ENCODE data around the gene GCN1. TPM values are rescaled to one million over a fixed set of nuclear protein-coding genes. Genes with fewer than 3 reads are reported as not detected.

The GCN1 gene
- total and polyA plus RNA-seq, 10 of the 15 experiments (the other 5 are each of a cell fraction or from before 2014, with no cell fraction given): 10.8 to 150 (median 58.3) TPM

DNA sequence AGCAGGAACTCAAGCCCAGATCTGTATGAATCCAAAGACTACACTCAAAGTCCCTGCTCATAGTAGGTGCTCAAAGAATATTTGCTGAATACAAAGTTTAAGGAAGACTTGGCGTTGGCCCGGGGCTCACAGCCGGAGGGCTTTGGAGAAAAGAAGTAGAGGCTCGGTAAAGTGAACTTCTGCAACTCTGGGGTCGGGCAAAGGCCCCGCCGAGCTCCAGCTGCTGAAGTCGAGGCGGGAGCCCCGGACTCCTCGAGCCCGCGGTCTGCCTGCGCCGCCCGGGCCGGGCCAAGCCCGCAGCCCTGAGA, 335 bp downstream of the GCN1 start:
- peaks cover 33% of the 10 kb centered on the region for H3K4me1 ChIP-seq (ENCODE audit: control insufficient read depth, insufficient read depth, low read length)
- H3K36me3 ChIP-seq (ENCODE audit: control insufficient read depth in 2 of 2, insufficient read depth in 2 of 2, low read length in 1 of 2): peaks cover 11 to 27% of the 10 kb centered on the region in 2 experiments
- no peak for FAIRE-seq

More for the DNA sequence above, 335 bp downstream of the GCN1 start:
- H4K20me1 ChIP-seq (ENCODE audit: control insufficient read depth, insufficient read depth): peaks cover 3% of the 10 kb centered on the region; the same call in 1 of the 2 replicates
- in situ Hi-C loops (cut with MboI): no loop called here
- 1% methylated on average over 18 of the region's 18 CpGs for WGBS (ENCODE audit: insufficient coverage, insufficient replicate concordance, low lambda C conversion rate, missing lambda C conversion rate)
- H3K9ac ChIP-seq (ENCODE audit: control insufficient read depth, insufficient read depth, low read length): peak overlapping the region; percentile 70
- ChIA-PET CTCF (no interaction called here), SMC1A (ENCODE audit: uncharacterized antibody, unreplicated experiment) (interaction anchor here (1.1 kb wide), 1 partner anchor 107 kb away, joined by 3 read pairs; no protein-coding TSS in a partner anchor), POLR2A (interaction anchor here (0.6 to 1.2 kb wide), 2 partner anchors 97 to 109 kb away, joined by 3 read pairs; partner anchors contain the start of gene RNU4-2), RAD21 (ENCODE audit: unreplicated experiment) (interaction anchor here (1.1 kb wide), 1 partner anchor 27 kb away, joined by 3 read pairs; no protein-coding TSS in a partner anchor)
- peak overlapping the region; percentile 62 for H3K4me3 ChIP-seq
- no peak for TF ChIP-seq ZNF384 (IDR thresholded peaks at IDR 0.05; ENCODE audit: borderline replicate concordance, low read depth, low read length)
- no peak for TF ChIP-seq CHD4 (IDR thresholded peaks at IDR 0.05)
- no peak for TF ChIP-seq ZSCAN29 (IDR thresholded peaks at IDR 0.05)
- no peak for TF ChIP-seq CHD1 (IDR thresholded peaks at IDR 0.05; ENCODE audit: low read depth, low read length)
- no peak for TF ChIP-seq ZNF622 (IDR thresholded peaks at IDR 0.05)
- TF ChIP-seq MEF2A (IDR thresholded peaks at IDR 0.05; ENCODE audit: insufficient read depth, low read depth, low read length): no peak
- no peak for TF ChIP-seq KDM1A (IDR thresholded peaks at IDR 0.05; ENCODE audit: borderline replicate concordance)
- TF ChIP-seq NR2C2 (IDR thresholded peaks at IDR 0.05; ENCODE audit: borderline replicate concordance, control insufficient read depth, insufficient read length, low read depth): no peak
- no peak for TF ChIP-seq NR2F1 (conservative IDR thresholded peaks at IDR 0.05)
- TF ChIP-seq NFIC (IDR thresholded peaks at IDR 0.05; ENCODE audit: low read depth, low read length): no peak
- TF ChIP-seq, protein P1, sequence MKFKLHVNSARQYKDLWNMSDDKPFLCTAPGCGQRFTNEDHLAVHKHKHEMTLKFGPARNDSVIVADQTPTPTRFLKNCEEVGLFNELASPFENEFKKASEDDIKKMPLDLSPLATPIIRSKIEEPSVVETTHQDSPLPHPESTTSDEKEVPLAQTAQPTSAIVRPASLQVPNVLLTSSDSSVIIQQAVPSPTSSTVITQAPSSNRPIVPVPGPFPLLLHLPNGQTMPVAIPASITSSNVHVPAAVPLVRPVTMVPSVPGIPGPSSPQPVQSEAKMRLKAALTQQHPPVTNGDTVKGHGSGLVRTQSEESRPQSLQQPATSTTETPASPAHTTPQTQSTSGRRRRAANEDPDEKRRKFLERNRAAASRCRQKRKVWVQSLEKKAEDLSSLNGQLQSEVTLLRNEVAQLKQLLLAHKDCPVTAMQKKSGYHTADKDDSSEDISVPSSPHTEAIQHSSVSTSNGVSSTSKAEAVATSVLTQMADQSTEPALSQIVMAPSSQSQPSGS (IDR thresholded peaks at IDR 0.05; ENCODE audit: low read length): no peak
- no peak for TF ChIP-seq NFXL1 (IDR thresholded peaks at IDR 0.05; ENCODE audit: borderline replicate concordance)
- TF ChIP-seq LARP7 (IDR thresholded peaks at IDR 0.05): no peak
- TF ChIP-seq CBX3 (IDR thresholded peaks at IDR 0.05; ENCODE audit: borderline replicate concordance, low read depth): no peak
- TF ChIP-seq, protein P2, sequence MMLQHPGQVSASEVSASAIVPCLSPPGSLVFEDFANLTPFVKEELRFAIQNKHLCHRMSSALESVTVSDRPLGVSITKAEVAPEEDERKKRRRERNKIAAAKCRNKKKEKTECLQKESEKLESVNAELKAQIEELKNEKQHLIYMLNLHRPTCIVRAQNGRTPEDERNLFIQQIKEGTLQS (IDR thresholded peaks at IDR 0.05; ENCODE audit: borderline replicate concordance, extremely low read depth, low read depth, low read length): no peak
- TF ChIP-seq, protein P3, sequence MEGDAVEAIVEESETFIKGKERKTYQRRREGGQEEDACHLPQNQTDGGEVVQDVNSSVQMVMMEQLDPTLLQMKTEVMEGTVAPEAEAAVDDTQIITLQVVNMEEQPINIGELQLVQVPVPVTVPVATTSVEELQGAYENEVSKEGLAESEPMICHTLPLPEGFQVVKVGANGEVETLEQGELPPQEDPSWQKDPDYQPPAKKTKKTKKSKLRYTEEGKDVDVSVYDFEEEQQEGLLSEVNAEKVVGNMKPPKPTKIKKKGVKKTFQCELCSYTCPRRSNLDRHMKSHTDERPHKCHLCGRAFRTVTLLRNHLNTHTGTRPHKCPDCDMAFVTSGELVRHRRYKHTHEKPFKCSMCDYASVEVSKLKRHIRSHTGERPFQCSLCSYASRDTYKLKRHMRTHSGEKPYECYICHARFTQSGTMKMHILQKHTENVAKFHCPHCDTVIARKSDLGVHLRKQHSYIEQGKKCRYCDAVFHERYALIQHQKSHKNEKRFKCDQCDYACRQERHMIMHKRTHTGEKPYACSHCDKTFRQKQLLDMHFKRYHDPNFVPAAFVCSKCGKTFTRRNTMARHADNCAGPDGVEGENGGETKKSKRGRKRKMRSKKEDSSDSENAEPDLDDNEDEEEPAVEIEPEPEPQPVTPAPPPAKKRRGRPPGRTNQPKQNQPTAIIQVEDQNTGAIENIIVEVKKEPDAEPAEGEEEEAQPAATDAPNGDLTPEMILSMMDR (IDR thresholded peaks at IDR 0.05 in 2 of 3, conservative IDR thresholded peaks at IDR 0.05 in 1 of 3; ENCODE audit: control insufficient read depth in 2 of 3, extremely low read depth in 1 of 3, insufficient read depth in 1 of 3, low read depth in 3 of 3, low read length in 3 of 3): no peak
- ATAC-seq: peak; percentile 40
- no peak overlapping the region for H2AFZ ChIP-seq (ENCODE audit: control insufficient read depth, low read depth, low read length)
- intact Hi-C loops (cut with micrococcal nuclease; ENCODE audit: unreplicated experiment): loop anchor here (2.0 to 10.0 kb wide), 2 partner anchors 75 to 209 kb away; partner anchors contain the start of gene BICDL1
- H3K27ac ChIP-seq (ENCODE audit: control insufficient read depth, insufficient read depth): peak overlapping the region; percentile 93
- BruUV-seq (replicated peaks): no TSS peak
- H3K27me3 ChIP-seq (replicated peaks in 1 of 2; ENCODE audit: control insufficient read depth in 2 of 2, insufficient read depth in 2 of 2, low read length in 1 of 2): no peaks in the 10 kb centered on the region
- DNase-seq (ENCODE audit: low read depth, low spot score): no peak
- no peaks in the 10 kb centered on the region for H3K9me3 ChIP-seq (replicated peaks; ENCODE audit: control insufficient read depth, insufficient read depth, low read length)
- H3K79me2 ChIP-seq (ENCODE audit: control insufficient read depth, insufficient read depth, low read length): peaks cover 83% of the 10 kb centered on the region
- H3K4me2 ChIP-seq (ENCODE audit: control insufficient read depth, insufficient read depth): peak overlapping the region; percentile 88
